Measurements from ENCODE around the gene UBE2K. TPM values are rescaled to one million over a fixed set of nuclear protein-coding genes. Genes with fewer than 3 reads are reported as not detected.
A peak's percentile ranks its signal among the peaks of the same experiment; 100 is the strongest.
"Not testable (repeated sequence)": the region's sequence is repeated elsewhere in the genome, so short reads cannot be mapped to it uniquely, and the experiment has no call there.

The UBE2K gene
- total RNA-seq, 1 experiment from 2014 or later = 77.7 TPM

DNA sequence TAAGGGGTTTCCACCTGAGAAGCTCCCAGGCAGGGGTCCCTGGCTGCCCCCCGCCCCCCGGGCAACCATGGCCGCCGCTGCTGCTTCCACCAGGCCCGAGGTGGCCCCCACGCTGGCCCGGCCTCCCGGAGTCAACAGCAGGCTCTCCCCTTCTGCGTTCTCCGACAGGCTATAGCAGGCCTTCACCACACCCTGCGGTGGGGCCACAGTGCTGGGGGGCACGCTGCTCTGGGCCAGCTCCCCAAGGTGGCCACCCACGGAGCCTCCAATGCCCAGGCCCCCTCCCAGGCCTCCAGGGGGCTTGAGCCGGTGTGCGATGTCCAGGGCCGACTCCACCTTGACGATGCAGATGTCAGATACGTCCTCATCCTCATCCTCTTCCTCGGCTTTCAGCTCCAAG, 72.5 kb downstream of the UBE2K start:
- intact Hi-C loops (cut with micrococcal nuclease; ENCODE audit: unreplicated experiment) = no loop called here
- peaks cover 29% of the 10 kb centered on the region for H3K36me3 Mint-ChIP-seq (ENCODE audit: insufficient read depth, unreplicated experiment)
- H3K27me3 Mint-ChIP-seq (ENCODE audit: unreplicated experiment) = no peaks in the 10 kb centered on the region
- no peaks in the 10 kb centered on the region for H3K9me3 Mint-ChIP-seq (ENCODE audit: low read depth, unreplicated experiment)
- no peak for DNase-seq
- no peaks in the 10 kb centered on the region for H3K4me1 Mint-ChIP-seq (ENCODE audit: low read depth, unreplicated experiment)
- H3K27ac Mint-ChIP-seq (ENCODE audit: unreplicated experiment) = no peak overlapping the region
- BruUV-seq (replicated peaks) = no TSS peak
- TF ChIP-seq, protein P1, sequence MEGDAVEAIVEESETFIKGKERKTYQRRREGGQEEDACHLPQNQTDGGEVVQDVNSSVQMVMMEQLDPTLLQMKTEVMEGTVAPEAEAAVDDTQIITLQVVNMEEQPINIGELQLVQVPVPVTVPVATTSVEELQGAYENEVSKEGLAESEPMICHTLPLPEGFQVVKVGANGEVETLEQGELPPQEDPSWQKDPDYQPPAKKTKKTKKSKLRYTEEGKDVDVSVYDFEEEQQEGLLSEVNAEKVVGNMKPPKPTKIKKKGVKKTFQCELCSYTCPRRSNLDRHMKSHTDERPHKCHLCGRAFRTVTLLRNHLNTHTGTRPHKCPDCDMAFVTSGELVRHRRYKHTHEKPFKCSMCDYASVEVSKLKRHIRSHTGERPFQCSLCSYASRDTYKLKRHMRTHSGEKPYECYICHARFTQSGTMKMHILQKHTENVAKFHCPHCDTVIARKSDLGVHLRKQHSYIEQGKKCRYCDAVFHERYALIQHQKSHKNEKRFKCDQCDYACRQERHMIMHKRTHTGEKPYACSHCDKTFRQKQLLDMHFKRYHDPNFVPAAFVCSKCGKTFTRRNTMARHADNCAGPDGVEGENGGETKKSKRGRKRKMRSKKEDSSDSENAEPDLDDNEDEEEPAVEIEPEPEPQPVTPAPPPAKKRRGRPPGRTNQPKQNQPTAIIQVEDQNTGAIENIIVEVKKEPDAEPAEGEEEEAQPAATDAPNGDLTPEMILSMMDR (IDR thresholded peaks at IDR 0.05; ENCODE audit: unreplicated experiment) = no peak
- CTCF ChIA-PET = no interaction called here
- no peak overlapping the region for H3K4me3 Mint-ChIP-seq (ENCODE audit: low read depth, unreplicated experiment)

DNA sequence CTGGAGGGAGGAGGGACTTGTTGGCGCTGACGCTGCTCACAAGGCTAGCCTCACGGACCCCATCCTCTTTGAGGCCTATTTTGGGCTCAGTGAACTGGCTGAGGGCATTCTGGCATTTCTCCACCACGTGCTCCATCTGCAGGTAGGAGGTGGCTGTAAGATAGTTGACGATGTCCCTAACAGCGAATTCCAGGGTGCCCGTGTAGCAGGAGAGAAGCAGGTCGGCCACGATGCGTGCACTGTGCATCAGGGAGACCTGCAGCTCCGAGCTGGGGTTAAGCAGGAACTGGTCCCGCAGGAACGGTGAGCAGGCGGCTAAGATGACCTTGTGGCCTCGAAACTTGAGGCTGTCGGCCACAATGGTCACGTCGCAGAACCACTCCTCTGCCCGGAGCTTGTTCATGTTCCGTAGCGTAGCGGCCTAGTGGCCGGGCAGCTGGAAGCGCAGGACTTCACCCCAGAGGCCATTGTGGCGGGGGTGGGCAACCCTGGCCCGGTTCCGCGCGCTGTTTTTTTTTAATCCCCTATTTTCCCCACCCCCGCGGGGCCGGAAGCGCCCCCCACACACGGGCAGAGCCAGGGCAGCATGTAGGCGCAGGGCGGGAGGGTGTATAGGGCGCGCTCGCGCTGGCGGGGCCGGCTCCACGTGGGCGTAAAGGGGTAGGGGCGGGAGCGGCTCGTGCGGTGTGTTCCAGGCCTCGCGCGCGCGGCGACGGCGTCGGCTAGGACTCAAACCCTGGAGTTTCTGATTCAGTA, 73.2 kb downstream of the UBE2K start:
- H3K4me3 Mint-ChIP-seq (ENCODE audit: low read depth, unreplicated experiment) = no peak overlapping the region
- H3K9me3 Mint-ChIP-seq (ENCODE audit: low read depth, unreplicated experiment) = no peaks in the 10 kb centered on the region
- H3K36me3 Mint-ChIP-seq (ENCODE audit: insufficient read depth, unreplicated experiment) = peaks cover 27% of the 10 kb centered on the region
- no peaks in the 10 kb centered on the region for H3K27me3 Mint-ChIP-seq (ENCODE audit: unreplicated experiment)
- no peak overlapping the region for H3K27ac Mint-ChIP-seq (ENCODE audit: unreplicated experiment)
- CTCF ChIA-PET = no interaction called here
- intact Hi-C loops (cut with micrococcal nuclease; ENCODE audit: unreplicated experiment) = no loop called here
- no peaks in the 10 kb centered on the region for H3K4me1 Mint-ChIP-seq (ENCODE audit: low read depth, unreplicated experiment)
- DNase-seq = no peak
- BruUV-seq (replicated peaks) = no TSS peak
- TF ChIP-seq, protein P1 (IDR thresholded peaks at IDR 0.05; ENCODE audit: unreplicated experiment) = no peak

DNA sequence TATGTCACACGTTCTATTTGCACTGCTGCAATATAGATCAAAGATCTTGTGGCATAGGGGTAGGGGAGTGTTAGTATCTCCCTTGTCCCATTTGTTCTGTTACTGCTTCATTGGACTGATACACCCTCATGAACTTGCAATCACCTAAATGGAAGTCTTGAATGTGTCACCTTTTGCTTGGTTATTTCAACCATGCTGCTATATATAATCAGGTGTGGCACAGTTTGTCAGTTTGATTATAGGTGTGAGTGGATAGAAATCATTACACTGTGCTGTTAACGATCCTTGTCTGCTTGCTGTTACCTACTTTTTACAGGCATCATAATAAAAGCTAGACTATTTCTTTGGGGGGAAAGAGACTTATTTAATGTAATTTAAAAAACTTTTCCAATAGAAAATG, 84.1 kb downstream of the UBE2K start:
- H3K27ac Mint-ChIP-seq (ENCODE audit: unreplicated experiment); intact Hi-C loops (cut with micrococcal nuclease; ENCODE audit: unreplicated experiment); BruUV-seq (replicated peaks); H3K4me1 Mint-ChIP-seq (ENCODE audit: low read depth, unreplicated experiment); H3K9me3 Mint-ChIP-seq (ENCODE audit: low read depth, unreplicated experiment); H3K27me3 Mint-ChIP-seq (ENCODE audit: unreplicated experiment); DNase-seq; H3K36me3 Mint-ChIP-seq (ENCODE audit: insufficient read depth, unreplicated experiment); H3K4me3 Mint-ChIP-seq (ENCODE audit: low read depth, unreplicated experiment); CTCF ChIA-PET: not testable (repeated sequence)

DNA sequence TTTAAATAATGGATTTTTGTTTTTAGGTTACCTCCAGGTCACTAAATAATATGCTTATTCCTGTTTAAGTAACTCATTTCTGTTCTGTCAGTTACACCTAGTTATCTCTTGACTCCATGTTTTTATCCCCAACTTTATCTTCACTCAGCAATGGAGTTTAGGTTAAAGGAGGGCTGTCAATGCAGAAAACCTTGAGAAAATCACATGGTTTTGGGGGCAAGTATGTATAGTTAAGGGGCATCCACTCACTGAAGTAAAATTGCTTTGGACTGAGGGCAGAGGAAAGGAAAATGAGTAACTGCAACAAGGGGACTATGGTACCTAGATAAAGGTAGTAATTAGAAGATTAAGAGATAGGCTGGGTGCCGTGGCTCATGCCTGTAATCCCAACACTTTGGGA, 87.1 kb downstream of the UBE2K start:
- intact Hi-C loops (cut with micrococcal nuclease; ENCODE audit: unreplicated experiment) = no loop called here
- Mint-ChIP-seq H3K27ac (ENCODE audit: unreplicated experiment) (no peak overlapping the region), H3K4me3 (ENCODE audit: low read depth, unreplicated experiment) (no peak overlapping the region), H3K27me3 (ENCODE audit: unreplicated experiment) (no peaks in the 10 kb centered on the region), H3K9me3 (ENCODE audit: low read depth, unreplicated experiment) (no peaks in the 10 kb centered on the region), H3K4me1 (ENCODE audit: low read depth, unreplicated experiment) (no peaks in the 10 kb centered on the region), H3K36me3 (ENCODE audit: insufficient read depth, unreplicated experiment) (no peaks in the 10 kb centered on the region)
- no TSS peak for BruUV-seq (replicated peaks)
- CTCF ChIA-PET = no interaction called here
- TF ChIP-seq, protein P1 (IDR thresholded peaks at IDR 0.05; ENCODE audit: unreplicated experiment) = no peak
- no peak for DNase-seq

DNA sequence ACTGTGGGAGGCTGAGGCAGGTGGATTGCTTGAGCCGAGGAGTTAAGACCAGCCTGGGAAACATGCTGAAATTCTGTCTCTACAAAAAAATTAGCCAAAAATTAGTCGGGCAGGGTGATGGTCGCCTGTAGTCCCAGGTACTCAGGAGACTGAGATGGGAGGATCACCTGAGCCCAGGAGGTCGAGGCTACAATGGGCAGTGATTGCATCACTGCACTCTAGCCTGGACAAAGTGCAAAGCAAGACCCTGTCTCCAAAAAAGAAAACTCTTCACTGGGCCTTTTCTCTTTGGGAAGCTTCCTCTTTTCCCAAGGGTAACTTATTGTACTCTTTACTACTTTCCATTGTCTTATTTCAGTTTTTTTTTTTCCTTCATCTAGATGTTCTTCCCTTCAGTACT, 88.9 kb downstream of the UBE2K start:
- Mint-ChIP-seq H3K27ac (ENCODE audit: unreplicated experiment) (peak overlapping the region; percentile 13), H3K36me3 (ENCODE audit: insufficient read depth, unreplicated experiment) (no peaks in the 10 kb centered on the region), H3K27me3 (ENCODE audit: unreplicated experiment) (no peaks in the 10 kb centered on the region), H3K4me1 (ENCODE audit: low read depth, unreplicated experiment) (no peaks in the 10 kb centered on the region), H3K4me3 (ENCODE audit: low read depth, unreplicated experiment) (no peak overlapping the region), H3K9me3 (ENCODE audit: low read depth, unreplicated experiment) (no peaks in the 10 kb centered on the region)
- TF ChIP-seq, protein P1 (IDR thresholded peaks at IDR 0.05; ENCODE audit: unreplicated experiment) = no peak
- no peak for DNase-seq
- CTCF ChIA-PET = interaction anchor here (1.7 kb wide), 1 partner anchor 10 kb away, joined by 5 read pairs; no protein-coding TSS in a partner anchor
- intact Hi-C loops (cut with micrococcal nuclease; ENCODE audit: unreplicated experiment) = no loop called here
- BruUV-seq (replicated peaks) = no TSS peak
